ENCODE data around the gene MRAP. TPM values are rescaled to one million over a fixed set of nuclear protein-coding genes. Genes with fewer than 3 reads are reported as not detected.

The MRAP gene
- total RNA-seq = not detected

DNA sequence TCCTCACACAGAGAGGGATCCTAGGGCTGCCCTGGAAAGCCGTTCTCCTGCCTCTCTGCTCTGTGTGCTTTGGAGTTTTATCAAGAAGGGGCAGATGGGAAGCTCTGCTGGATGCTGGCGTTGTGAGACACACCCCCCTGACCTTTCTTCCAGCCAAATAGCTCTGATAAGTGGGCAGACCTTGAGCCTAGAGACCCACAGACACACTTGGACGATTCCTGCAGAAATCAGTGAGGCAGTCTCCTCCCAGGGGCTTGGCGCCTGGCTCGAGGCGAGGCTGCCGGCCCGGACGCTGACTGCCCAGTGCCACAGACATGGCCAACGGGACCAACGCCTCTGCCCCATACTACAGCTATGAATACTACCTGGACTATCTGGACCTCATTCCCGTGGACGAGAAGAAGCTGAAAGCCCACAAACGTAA, at the start of gene MRAP:
Gene MRAP (plus strand): TSS at position 198 of the 424 bp plus-strand sequence. CDS start 117 bp downstream, at position 315.
- TF ChIP-seq, protein P1, sequence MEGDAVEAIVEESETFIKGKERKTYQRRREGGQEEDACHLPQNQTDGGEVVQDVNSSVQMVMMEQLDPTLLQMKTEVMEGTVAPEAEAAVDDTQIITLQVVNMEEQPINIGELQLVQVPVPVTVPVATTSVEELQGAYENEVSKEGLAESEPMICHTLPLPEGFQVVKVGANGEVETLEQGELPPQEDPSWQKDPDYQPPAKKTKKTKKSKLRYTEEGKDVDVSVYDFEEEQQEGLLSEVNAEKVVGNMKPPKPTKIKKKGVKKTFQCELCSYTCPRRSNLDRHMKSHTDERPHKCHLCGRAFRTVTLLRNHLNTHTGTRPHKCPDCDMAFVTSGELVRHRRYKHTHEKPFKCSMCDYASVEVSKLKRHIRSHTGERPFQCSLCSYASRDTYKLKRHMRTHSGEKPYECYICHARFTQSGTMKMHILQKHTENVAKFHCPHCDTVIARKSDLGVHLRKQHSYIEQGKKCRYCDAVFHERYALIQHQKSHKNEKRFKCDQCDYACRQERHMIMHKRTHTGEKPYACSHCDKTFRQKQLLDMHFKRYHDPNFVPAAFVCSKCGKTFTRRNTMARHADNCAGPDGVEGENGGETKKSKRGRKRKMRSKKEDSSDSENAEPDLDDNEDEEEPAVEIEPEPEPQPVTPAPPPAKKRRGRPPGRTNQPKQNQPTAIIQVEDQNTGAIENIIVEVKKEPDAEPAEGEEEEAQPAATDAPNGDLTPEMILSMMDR (IDR thresholded peaks at IDR 0.05) = no peak
- intact Hi-C loops (cut with DNase I) = no loop called here
- no peak within 1 kb of the TSS for H3K9ac ChIP-seq (ENCODE audit: low read depth in 2 of 2, low read length in 2 of 2)
- H3K4me1 ChIP-seq = no peaks in the 10 kb centered on the region
- no peak for DNase-seq
- H3K9me3 ChIP-seq = no peaks in the 10 kb centered on the region
- no peak within 1 kb of the TSS for H3K4me3 ChIP-seq
- no peaks in the 10 kb centered on the region for H3K27me3 ChIP-seq
- H3K27ac ChIP-seq = no peak within 1 kb of the TSS
- H3K36me3 ChIP-seq = no peaks in the 10 kb centered on the region

DNA sequence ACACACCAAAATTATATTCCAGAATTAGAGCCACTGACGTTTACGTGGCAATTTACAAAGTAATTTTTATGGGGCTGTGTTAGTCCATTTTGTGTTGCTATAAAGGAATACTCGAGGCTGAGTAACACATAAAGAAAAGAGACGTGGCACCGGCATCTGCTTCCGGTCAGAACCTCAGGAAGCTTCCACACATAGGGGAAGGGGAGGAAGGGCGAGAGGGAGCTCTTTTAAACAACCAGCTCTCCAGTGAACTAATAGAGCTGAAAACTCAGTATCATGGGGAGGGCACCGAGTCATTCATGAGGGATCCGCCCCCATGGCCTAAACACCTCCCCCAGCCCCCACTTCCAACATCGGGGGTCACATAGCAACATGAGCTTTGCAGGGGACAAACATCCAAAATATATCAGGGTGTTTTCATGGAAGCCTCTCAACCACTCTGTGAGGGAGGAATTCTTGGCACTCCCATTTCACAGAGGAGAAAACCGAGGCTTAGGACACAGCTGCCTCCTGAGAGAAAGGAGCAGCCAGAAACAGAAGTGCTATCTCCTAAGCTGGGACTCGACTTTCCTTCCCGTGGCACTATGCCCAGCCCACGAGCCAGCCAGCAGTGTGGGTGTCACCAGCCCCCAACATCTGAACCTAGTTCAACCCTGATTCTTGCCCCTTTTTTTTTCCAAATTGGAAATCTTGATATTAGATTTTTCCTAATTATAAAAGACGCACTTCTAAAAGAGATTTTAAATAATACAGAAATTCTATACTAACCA, 49.0 kb upstream of the MRAP start:
- DNase-seq = no peak
- no peaks in the 10 kb centered on the region for H3K9me3 ChIP-seq
- no peaks in the 10 kb centered on the region for H3K27me3 ChIP-seq
- H3K9ac ChIP-seq (ENCODE audit: low read depth in 2 of 2, low read length in 2 of 2) = no peak overlapping the region
- H3K4me3 ChIP-seq = no peak overlapping the region
- no peak overlapping the region for H3K27ac ChIP-seq
- no peaks in the 10 kb centered on the region for H3K4me1 ChIP-seq
- no peaks in the 10 kb centered on the region for H3K36me3 ChIP-seq
- intact Hi-C loops (cut with DNase I) = no loop called here
- TF ChIP-seq, protein P1 (IDR thresholded peaks at IDR 0.05) = no peak

DNA sequence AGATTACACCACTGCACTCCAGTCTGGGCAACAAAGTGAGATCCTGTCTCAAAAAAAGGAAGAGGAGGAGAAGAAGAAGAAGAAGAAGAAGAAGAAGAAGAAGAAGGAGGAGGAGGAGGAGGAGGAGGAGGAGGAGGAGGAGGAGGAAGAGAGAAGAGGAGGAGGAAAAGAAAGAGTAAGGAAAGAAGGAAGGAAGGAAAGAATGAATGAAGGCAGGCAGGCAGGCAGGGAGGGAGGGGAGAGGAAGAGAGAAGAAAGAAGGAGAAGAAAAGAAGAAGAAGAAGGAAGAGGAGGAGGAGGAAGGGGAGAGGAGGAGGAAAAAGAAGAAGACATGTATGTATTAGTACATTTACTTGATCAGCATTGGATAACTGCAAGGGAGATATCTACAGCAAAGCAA, 46.5 kb upstream of the MRAP start:
- no peaks in the 10 kb centered on the region for H3K27me3 ChIP-seq
- H3K9me3 ChIP-seq = no peaks in the 10 kb centered on the region
- TF ChIP-seq, protein P1 (IDR thresholded peaks at IDR 0.05) = no peak
- DNase-seq = no peak
- no peak overlapping the region for H3K4me3 ChIP-seq
- H3K4me1 ChIP-seq = no peaks in the 10 kb centered on the region
- no peak overlapping the region for H3K9ac ChIP-seq (ENCODE audit: low read depth in 2 of 2, low read length in 2 of 2)
- no peak overlapping the region for H3K27ac ChIP-seq
- no peaks in the 10 kb centered on the region for H3K36me3 ChIP-seq
- intact Hi-C loops (cut with DNase I) = no loop called here

DNA sequence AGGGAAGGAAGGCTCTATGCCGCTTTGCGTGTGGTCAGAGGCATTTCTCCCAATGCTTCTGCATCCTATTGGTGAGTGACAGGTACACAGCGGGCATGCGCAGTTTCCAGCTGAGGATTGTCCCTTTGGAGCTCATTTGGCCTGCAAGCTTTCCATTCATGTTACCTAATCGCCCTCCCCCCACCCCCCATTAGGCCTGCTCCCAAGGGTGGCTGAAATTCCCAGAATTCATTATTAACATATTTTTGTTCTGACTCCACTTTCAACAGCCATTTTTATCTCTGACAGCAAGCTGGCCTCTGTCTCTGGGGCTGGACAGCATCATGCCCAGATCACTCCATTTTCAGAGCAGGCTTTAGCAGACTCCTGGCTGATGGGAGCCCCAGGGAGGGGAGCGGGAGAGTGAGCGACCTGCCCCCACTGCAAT, 45.4 kb upstream of the MRAP start:
- DNase-seq = no peak
- TF ChIP-seq, protein P1 (IDR thresholded peaks at IDR 0.05) = no peak
- Histone ChIP-seq H3K27me3 (no peaks in the 10 kb centered on the region), H3K9ac (ENCODE audit: low read depth in 2 of 2, low read length in 2 of 2) (no peak overlapping the region), H3K27ac (no peak overlapping the region), H3K4me3 (no peak overlapping the region), H3K4me1 (no peaks in the 10 kb centered on the region), H3K36me3 (no peaks in the 10 kb centered on the region), H3K9me3 (no peaks in the 10 kb centered on the region)
- intact Hi-C loops (cut with DNase I) = no loop called here

DNA sequence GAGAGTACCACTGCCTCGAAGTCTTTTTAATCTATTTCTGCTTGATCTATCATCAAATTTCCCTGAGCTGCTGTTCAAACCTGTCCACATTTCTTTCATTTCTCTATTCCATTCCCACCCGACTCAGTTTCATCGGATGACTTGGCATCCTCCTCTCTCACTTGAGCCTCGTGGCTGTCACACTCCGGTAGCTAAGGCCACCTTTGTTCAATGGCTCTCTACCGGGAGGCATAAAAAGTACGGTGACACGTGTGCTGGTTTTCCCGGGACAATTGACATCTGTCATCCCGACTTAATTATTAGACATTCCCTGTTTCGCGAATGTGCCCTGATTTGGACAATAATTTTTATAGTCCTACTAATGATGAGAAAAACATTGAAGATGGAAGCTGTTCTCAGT, 42.4 kb upstream of the MRAP start:
- Histone ChIP-seq H3K36me3 (no peaks in the 10 kb centered on the region), H3K4me3 (no peak overlapping the region), H3K9me3 (no peaks in the 10 kb centered on the region), H3K9ac (ENCODE audit: low read depth in 2 of 2, low read length in 2 of 2) (no peak overlapping the region), H3K27ac (no peak overlapping the region), H3K27me3 (no peaks in the 10 kb centered on the region), H3K4me1 (no peaks in the 10 kb centered on the region)
- TF ChIP-seq, protein P1 (IDR thresholded peaks at IDR 0.05) = no peak
- no peak for DNase-seq
- intact Hi-C loops (cut with DNase I) = no loop called here
